Kidney (tissue), 14 donors: ENCODE results near the gene ZC3H6. TPM values are rescaled to one million over a fixed set of nuclear protein-coding genes. Genes with fewer than 3 reads are reported as not detected.
A peak's percentile ranks its signal among the peaks of the same experiment; 100 is the strongest.

ENCODE experiments used
- DNase-seq, 5 donors: peaks; one replicate each; pipeline ENCODE4 v3.0.0-alpha.2; 2013 to 2020
- FAIRE-seq: peaks from 2 replicates; lab custom pipeline; 2012; peaks lifted over from hg19 to GRCh38; lab: Jason Lieb, UNC
- H3K27ac ChIP-seq, 2 donors: one replicate each; pipeline ENCODE4 v1.7.0; 2013; ENCODE audit warnings: low read depth in 2 of 2, low read length in 2 of 2, inconsistent platforms in 1 of 2
- H3K27me3 ChIP-seq: one replicate; pipeline ENCODE4 v1.7.1; 2013; ENCODE audit warnings: low read length, inconsistent platforms; ENCODE audit not compliant: control insufficient read depth, insufficient read depth
- H3K36me3 ChIP-seq, 3 donors: one replicate each; pipeline versions ENCODE4 v1.7.0 to v1.7.1; 2013; ENCODE audit warnings: low read length in 3 of 3, control low read depth in 1 of 3, inconsistent platforms in 1 of 3; ENCODE audit not compliant: insufficient read depth in 3 of 3, control insufficient read depth in 2 of 3
- H3K4me1 ChIP-seq, 3 donors: one replicate each; pipeline versions ENCODE4 v1.7.0 to v1.7.1; 2013; ENCODE audit warnings: low read length in 3 of 3, inconsistent platforms in 1 of 3, low read depth in 1 of 3; ENCODE audit not compliant: control insufficient read depth in 2 of 3, insufficient read depth in 2 of 3
- H3K4me3 ChIP-seq, 3 donors: one replicate each; pipeline versions ENCODE4 v1.7.0 to v1.8.1; 2013; ENCODE audit warnings: low read length in 3 of 3, control low read depth in 1 of 3, inconsistent platforms in 1 of 3
- H3K9ac ChIP-seq, 3 donors: one replicate each; pipeline versions ENCODE4 v1.7.0 to v1.7.1; 2013; ENCODE audit warnings: low read length in 3 of 3, control low read depth in 1 of 3, inconsistent platforms in 1 of 3
- H3K9me3 ChIP-seq, 3 donors: one replicate each; pipeline versions ENCODE4 v1.7.0 to v1.7.1; 2013; ENCODE audit warnings: low read length in 3 of 3, control low read depth in 1 of 3, inconsistent platforms in 1 of 3; ENCODE audit not compliant: control insufficient read depth in 2 of 3, insufficient read depth in 1 of 3
- intact Hi-C: fragments of 100-400 bp; cut with DNase I; formaldehyde crosslinking; loops from one replicate; pipeline ENCODE4 v1.11.1; 2022
- polyA plus RNA-seq: library from polyadenylated mRNA; stranded (reverse); fragments of 350-450 nt; fragmentation: Illumina TruSeq; extraction: RNeasy Lipid Tissue Mini Kit (QIAGEN cat#74804); gene quantifications from one replicate; pipeline ENCODE4 v1.2.3, GENCODE V29; 2014; ENCODE audit warnings: low read depth, low replicate concordance; ENCODE audit not compliant: insufficient read depth
- total RNA-seq: library from RNA; stranded (reverse); fragmentation: NEBNext Ultra II Directional; extraction: Animal tissue kit (Norgen Biotek cat#: 25700); gene quantifications from one replicate; pipeline ENCODE4 v1.2.1, GENCODE V29; 2021
- TF ChIP-seq, protein P1 (sequence below): IDR thresholded peaks from 3 replicates; pipeline ENCODE4 v1.5.1; 2012; ENCODE audit warnings: mild to moderate bottlenecking, moderate library complexity, borderline replicate concordance; ENCODE audit not compliant: insufficient read depth; ENCODE audit errors: extremely low read depth
- donor health status: control.
- donor health status: control.
- donor health status: control.
- donor health status: control.
- donor health status: control.
- donor health status: DM: yes; HTN: yes; CAD: no.
- donor health status: Normal renal cell carcinoma (clear cell type).

The ZC3H6 gene
- total and polyA plus RNA-seq, 2 donors from 2014 or later, result 1.4 to 17.1 TPM

DNA sequence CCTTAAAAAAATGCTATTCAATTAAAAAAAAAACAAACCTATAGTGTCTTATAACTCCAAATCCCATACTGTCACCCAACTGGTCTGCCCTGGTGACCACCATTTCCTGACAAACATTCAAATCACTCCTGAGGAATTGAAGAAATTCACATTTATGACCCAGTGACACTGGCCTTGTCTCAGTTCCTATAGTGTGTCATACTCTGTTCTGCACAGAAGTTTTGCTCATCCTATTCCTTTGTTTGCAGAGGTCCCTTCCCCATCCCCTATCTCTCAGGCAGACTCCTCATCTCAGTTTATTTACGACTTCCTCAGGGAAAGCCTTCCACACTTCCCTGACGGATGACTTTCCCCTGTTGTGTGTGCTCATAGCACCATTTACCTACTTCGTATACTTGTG, 14.7 kb downstream of the ZC3H6 start:
- FAIRE-seq (no peak), DNase-seq (peak in 1 of 5 donors; percentile 22)
- Histone ChIP-seq H3K4me3 (no peak overlapping the region), H3K9ac (no peak overlapping the region), H3K27me3 (no peaks in the 10 kb centered on the region), H3K36me3 (no peaks in the 10 kb centered on the region), H3K27ac (no peak overlapping the region), H3K9me3 (no peaks in the 10 kb centered on the region), H3K4me1 (no peaks in the 10 kb centered on the region)
- TF ChIP-seq, protein P1, sequence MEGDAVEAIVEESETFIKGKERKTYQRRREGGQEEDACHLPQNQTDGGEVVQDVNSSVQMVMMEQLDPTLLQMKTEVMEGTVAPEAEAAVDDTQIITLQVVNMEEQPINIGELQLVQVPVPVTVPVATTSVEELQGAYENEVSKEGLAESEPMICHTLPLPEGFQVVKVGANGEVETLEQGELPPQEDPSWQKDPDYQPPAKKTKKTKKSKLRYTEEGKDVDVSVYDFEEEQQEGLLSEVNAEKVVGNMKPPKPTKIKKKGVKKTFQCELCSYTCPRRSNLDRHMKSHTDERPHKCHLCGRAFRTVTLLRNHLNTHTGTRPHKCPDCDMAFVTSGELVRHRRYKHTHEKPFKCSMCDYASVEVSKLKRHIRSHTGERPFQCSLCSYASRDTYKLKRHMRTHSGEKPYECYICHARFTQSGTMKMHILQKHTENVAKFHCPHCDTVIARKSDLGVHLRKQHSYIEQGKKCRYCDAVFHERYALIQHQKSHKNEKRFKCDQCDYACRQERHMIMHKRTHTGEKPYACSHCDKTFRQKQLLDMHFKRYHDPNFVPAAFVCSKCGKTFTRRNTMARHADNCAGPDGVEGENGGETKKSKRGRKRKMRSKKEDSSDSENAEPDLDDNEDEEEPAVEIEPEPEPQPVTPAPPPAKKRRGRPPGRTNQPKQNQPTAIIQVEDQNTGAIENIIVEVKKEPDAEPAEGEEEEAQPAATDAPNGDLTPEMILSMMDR, result no peak
- intact Hi-C loops, result no loop called here

DNA sequence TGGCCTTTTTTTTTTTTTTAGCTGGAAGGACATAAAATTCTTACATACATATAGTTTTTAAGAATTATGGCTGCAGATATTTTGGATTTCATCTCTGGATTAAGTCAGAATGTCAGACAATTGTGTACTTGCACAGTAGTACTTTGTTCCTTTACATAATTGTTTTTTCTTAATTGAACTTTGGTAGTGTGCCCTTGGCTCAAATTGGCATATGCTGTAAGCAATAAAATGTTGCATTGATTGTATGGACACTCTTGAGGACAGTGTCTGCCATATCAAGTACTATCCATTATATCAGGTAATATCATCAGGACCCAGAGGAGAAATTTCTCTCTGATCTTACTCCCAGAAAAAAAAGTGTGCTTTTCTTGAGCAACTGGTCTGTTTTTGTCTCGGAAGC, 15.3 kb downstream of the ZC3H6 start:
- no peak for FAIRE-seq
- Histone ChIP-seq H3K4me1 (no peaks in the 10 kb centered on the region), H3K36me3 (no peaks in the 10 kb centered on the region), H3K27ac (no peak overlapping the region), H3K9ac (no peak overlapping the region), H3K27me3 (no peaks in the 10 kb centered on the region), H3K4me3 (no peak overlapping the region), H3K9me3 (no peaks in the 10 kb centered on the region)
- DNase-seq, result no peak
- intact Hi-C loops, result no loop called here
- TF ChIP-seq, protein P1, result no peak

DNA sequence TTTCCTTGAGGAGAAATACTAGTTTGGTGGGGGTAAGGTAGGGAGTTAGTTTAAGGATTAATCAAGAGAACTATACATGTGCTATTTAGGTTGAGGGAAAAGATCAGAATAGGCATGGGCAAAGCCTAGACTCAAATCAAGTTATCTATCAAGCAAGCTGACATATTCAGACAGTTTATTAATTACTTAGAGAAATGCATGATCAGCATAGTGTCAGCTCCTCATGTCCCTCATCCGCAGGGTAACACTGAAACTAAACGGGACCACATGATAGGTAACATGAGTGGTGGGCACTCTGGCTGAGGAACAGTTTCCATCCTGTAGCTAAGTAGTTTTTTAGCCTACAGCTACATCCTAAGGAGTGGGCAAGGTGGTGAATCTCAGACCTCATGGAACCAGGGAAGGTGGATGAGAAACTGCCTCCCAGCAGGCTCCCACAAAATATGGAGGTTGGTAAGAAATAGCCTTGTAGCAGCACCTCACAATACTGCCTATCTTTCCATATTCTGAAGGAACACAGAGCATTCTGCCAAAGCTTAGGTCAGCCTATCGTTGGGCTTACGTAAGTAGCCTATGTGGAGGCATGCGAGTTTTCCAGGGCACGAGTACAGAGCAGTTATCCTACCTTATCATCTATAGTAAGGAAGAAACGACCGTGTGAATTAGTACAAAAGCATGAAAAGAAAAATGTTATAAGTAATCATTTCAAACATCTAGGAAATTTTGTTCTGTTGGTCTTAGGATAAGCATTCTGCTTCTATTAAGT, 18.4 kb downstream of the ZC3H6 start:
- TF ChIP-seq, protein P1, result no peak
- Histone ChIP-seq H3K9ac (no peak overlapping the region), H3K36me3 (no peaks in the 10 kb centered on the region), H3K4me1 (no peaks in the 10 kb centered on the region), H3K4me3 (no peak overlapping the region), H3K27ac (no peak overlapping the region), H3K9me3 (no peaks in the 10 kb centered on the region), H3K27me3 (no peaks in the 10 kb centered on the region)
- intact Hi-C loops, result no loop called here
- no peak for DNase-seq
- no peak for FAIRE-seq
